Mucosa of rectum (tissue), 2 donors: ENCODE measurements around the gene TGFA.

Source experiments
- H3K27ac ChIP-seq, 2 donors: one replicate each; pipeline ENCODE4 v1.7.0; 2013; ENCODE audit warnings: inconsistent platforms in 2 of 2, low read depth in 2 of 2, low read length in 2 of 2
- H3K27me3 ChIP-seq, 2 donors: one replicate each; pipeline ENCODE4 v1.7.0; 2013; ENCODE audit warnings: low read length in 2 of 2; ENCODE audit not compliant: control insufficient read depth in 2 of 2, insufficient read depth in 2 of 2
- H3K36me3 ChIP-seq, 2 donors: one replicate each; pipeline ENCODE4 v1.7.0; 2013; ENCODE audit warnings: low read length in 2 of 2; ENCODE audit not compliant: control insufficient read depth in 2 of 2, insufficient read depth in 2 of 2
- H3K4me1 ChIP-seq, 2 donors: one replicate each; pipeline ENCODE4 v1.7.0; 2013; ENCODE audit warnings: low read length in 2 of 2, mild to moderate bottlenecking in 1 of 2; ENCODE audit not compliant: control insufficient read depth in 2 of 2, insufficient read depth in 2 of 2
- H3K4me3 ChIP-seq, 2 donors: one replicate each; pipeline ENCODE4 v1.7.0; 2013; ENCODE audit warnings: low read length in 2 of 2
- H3K9ac ChIP-seq, 2 donors: one replicate each; pipeline ENCODE4 v1.7.0; 2013; ENCODE audit warnings: low read length in 2 of 2, low read depth in 1 of 2, mild to moderate bottlenecking in 1 of 2
- H3K9me3 ChIP-seq, 2 donors: one replicate each; pipeline ENCODE4 v1.7.0; 2013; ENCODE audit warnings: low read length in 2 of 2; ENCODE audit not compliant: control insufficient read depth in 2 of 2
- donor health status: healthy.
- donor health status: Normal muscosa, but diverticular disease.

The TGFA gene

GRCh38 chr2:70412294-70413070 is 141.1 kb downstream of the TGFA start:
- no peak overlapping the region for H3K27ac ChIP-seq
- H3K9me3 ChIP-seq: no peaks in the 10 kb centered on the region

DNA sequence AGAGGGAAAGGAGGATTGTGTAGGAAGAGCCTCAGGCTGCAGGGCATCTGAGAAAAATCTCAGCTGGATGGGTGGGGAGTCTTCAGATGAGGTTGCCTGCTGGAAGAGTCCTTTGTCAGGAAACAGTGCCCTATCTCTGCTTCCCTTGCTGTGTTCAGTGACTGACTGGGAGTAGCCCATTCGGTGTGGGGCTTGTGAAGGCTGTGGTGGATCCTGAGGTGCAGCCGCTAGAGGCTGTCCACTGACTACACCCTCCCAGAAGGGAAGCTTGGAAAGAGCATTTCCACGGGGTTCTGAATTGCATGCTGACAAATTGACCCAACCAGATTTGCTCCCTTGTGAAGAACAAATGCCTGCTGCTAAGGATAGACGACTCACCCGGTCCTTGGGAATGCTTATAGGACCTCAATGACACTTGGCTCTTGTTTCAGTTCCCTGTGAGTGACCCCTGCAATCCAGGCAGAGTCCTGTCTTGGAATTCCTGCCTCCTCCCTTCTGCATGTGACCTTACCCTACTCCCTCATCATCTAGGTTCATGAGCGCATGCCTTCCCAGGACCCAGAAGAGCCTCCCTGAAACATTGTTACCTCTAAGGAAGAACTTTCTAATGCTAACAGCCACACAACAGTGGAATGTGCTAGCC is 142.0 kb downstream of the TGFA start:
- H3K27ac ChIP-seq: no peak overlapping the region
- H3K4me3 ChIP-seq: no peak overlapping the region
- no peaks in the 10 kb centered on the region for H3K36me3 ChIP-seq
- no peaks in the 10 kb centered on the region for H3K9me3 ChIP-seq
- peaks cover 0 to 3% of the 10 kb centered on the region in 2 donors for H3K27me3 ChIP-seq
- no peak overlapping the region for H3K9ac ChIP-seq
- H3K4me1 ChIP-seq: no peaks in the 10 kb centered on the region

More at GRCh38 chr2:70412294-70413070, 141.1 kb downstream of the TGFA start:
- Histone ChIP-seq H3K9ac (no peak overlapping the region), H3K4me3 (no peak overlapping the region), H3K4me1 (no peaks in the 10 kb centered on the region), H3K36me3 (no peaks in the 10 kb centered on the region), H3K27me3 (peaks cover 0 to 3% of the 10 kb centered on the region in 2 donors)

GRCh38 chr2:70403267-70404053 is 150.2 kb downstream of the TGFA start:
- Histone ChIP-seq H3K9ac (no peak overlapping the region), H3K9me3 (no peaks in the 10 kb centered on the region), H3K36me3 (no peaks in the 10 kb centered on the region), H3K4me1 (peaks cover 3 to 5% of the 10 kb centered on the region in 2 donors), H3K27ac (peak overlapping the region in 1 of 2 donors; percentile 48), H3K4me3 (peak overlapping the region in 1 of 2 donors; percentile 26), H3K27me3 (no peaks in the 10 kb centered on the region)

- no peak overlapping the region for H3K4me3 ChIP-seq
- H3K4me1 ChIP-seq: peaks cover 3 to 5% of the 10 kb centered on the region in 2 donors
- H3K27ac ChIP-seq: no peak overlapping the region
- H3K27me3 ChIP-seq: no peaks in the 10 kb centered on the region
- H3K36me3 ChIP-seq: no peaks in the 10 kb centered on the region
- no peaks in the 10 kb centered on the region for H3K9me3 ChIP-seq
- H3K9ac ChIP-seq: no peak overlapping the region
These were observed 153.1 kb downstream of the TGFA start for GRCh38 chr2:70400539-70400938.

- Histone ChIP-seq H3K9ac (no peak overlapping the region), H3K4me3 (no peak overlapping the region), H3K4me1 (peaks cover 3 to 5% of the 10 kb centered on the region in 2 donors), H3K36me3 (no peaks in the 10 kb centered on the region), H3K27me3 (no peaks in the 10 kb centered on the region), H3K27ac (no peak overlapping the region), H3K9me3 (no peaks in the 10 kb centered on the region)
These were observed 154.6 kb downstream of the TGFA start for GRCh38 chr2:70399046-70399445.
